GM12872 (cell line): Measurements from ENCODE around the gene ERBB2.

ENCODE experiments used
- TF ChIP-seq, protein P1 (sequence below): IDR thresholded peaks from 3 replicates; pipeline ENCODE4 v1.5.1; 2011; ENCODE audit warnings: low read depth, mild to moderate bottlenecking, low read length, moderate library complexity; ENCODE audit not compliant: insufficient read depth

Gene ERBB2

DNA sequence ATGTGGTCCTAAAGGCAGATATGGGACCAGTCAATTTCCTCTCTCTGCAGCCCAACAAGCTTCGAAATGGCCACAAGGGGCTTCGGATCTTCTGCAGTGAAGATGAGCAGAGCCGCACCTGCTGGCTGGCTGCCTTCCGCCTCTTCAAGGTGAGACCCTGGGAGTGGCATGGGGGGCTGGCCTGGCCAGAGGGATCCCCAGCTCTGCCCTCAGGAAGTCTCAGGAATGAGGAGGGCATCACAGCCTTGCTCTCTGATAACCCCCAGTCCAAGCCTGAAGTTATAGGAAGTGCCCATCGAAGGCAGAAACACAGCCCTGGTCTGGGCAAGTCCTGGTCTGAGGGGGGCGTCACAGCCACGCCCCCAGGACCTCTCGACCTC is 45.0 kb downstream of the ERBB2 start:
- TF ChIP-seq, protein P1, sequence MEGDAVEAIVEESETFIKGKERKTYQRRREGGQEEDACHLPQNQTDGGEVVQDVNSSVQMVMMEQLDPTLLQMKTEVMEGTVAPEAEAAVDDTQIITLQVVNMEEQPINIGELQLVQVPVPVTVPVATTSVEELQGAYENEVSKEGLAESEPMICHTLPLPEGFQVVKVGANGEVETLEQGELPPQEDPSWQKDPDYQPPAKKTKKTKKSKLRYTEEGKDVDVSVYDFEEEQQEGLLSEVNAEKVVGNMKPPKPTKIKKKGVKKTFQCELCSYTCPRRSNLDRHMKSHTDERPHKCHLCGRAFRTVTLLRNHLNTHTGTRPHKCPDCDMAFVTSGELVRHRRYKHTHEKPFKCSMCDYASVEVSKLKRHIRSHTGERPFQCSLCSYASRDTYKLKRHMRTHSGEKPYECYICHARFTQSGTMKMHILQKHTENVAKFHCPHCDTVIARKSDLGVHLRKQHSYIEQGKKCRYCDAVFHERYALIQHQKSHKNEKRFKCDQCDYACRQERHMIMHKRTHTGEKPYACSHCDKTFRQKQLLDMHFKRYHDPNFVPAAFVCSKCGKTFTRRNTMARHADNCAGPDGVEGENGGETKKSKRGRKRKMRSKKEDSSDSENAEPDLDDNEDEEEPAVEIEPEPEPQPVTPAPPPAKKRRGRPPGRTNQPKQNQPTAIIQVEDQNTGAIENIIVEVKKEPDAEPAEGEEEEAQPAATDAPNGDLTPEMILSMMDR: no peak

DNA sequence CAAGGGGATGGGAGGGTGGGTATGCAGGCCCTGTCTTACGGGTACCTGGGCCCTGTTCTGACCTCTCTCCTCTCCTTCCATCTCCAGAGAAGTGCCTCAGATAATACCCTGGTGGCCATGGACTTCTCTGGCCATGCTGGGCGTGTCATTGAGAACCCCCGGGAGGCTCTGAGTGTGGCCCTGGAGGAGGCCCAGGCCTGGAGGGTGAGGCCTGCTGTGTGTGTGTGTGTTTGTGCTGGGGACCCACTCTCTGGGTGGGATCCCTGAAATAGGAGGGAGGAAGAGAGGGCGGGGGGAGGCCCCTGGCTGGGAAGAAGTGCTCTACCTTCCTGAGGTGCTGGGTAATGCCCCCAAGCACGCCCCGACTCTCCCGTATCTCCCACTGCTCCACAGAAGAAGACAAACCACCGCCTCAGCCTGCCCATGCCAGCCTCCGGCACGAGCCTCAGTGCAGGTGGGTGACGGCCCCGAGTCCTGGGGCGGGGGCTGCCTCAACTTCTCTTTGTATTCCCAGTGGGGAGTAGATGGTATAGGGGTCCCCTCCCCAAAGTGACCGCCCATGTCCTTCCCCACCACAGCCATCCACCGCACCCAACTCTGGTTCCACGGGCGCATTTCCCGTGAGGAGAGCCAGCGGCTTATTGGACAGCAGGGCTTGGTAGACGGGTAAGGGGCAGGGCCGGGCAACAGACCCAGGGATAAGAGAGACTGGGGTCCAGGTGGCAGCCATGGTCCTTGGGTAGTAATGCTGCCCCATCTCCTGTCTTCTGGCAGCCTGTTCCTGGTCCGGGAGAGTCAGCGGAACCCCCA is 45.7 kb downstream of the ERBB2 start:
- TF ChIP-seq, protein P1: no peak

DNA sequence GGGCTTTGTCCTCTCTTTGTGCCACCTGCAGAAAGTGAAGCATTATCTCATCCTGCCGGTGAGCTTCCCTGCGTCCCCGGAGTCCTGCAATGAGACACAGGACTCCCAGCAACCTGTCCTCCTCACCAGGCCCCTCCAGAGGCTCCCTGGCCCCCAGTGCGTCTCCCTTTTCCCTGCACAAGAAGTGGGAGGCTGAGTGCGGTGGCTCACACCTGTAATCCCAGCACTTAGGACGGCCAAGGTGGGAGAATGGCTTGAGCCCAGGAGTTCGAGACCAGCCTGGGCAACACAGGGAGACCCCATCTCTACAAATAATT is 46.2 kb downstream of the ERBB2 start:
- TF ChIP-seq, protein P1: no peak

DNA sequence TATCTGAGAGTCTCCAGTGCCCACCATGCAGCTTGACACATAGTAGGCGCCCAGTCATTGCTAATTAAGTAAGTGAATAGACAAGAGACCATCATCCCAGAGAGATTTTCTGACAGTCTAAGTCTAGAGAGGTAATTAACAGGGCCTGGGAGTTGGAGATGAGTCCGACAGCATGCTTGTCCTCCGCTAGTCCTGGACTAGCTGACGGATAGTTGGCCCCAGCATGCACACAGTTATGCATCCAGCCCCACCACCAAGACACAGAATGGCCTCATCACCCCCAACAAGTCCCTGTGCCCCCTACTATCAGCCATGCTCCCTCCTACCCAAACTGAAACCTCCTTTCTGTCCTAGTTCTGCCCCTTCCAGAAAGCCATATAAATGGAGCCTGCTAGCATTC is 47.9 kb downstream of the ERBB2 start:
- TF ChIP-seq, protein P1: no peak

DNA sequence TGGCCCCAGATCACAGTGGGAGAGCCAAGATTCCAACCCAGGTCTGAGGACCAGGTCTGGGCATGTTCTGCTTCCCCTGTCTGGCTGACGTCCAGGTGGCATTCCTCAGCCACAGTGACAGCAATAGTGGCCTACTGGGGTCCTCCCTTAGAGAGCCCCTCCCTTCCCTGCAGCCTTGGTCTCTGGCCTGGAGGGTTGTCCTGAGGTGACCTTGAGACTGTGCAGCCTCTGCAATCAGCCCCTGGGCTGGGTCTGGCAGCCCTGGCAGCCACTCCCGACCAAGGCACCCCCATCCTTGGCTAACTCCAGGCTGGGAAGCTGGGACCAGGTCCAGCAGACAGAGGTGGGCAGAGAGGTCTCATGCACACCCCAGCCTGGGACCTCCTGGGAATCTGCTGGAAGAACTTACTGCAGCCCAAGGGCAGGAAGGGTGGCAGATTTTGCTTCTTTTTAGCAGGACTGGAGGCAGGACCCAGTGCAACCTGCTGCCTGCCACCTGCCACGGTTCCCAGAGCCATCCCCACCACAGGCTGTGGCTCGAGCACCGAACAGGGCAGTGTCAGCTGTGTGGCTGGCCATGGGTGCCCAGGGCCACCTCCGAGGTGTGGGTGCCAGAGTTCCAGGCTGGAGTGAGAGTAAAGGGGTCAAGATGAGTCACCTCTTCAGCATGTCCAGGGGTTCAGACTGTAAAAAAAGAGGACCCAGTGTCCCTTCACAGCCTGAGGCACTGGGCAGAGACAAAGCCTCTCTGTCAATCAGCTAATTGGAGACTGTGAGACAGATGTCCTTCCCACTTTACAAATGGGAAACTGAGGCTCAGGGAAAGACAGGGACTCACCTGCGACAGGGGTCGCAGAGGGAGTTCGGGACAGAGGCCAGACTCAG is 50.5 kb downstream of the ERBB2 start:
- TF ChIP-seq, protein P1: no peak

DNA sequence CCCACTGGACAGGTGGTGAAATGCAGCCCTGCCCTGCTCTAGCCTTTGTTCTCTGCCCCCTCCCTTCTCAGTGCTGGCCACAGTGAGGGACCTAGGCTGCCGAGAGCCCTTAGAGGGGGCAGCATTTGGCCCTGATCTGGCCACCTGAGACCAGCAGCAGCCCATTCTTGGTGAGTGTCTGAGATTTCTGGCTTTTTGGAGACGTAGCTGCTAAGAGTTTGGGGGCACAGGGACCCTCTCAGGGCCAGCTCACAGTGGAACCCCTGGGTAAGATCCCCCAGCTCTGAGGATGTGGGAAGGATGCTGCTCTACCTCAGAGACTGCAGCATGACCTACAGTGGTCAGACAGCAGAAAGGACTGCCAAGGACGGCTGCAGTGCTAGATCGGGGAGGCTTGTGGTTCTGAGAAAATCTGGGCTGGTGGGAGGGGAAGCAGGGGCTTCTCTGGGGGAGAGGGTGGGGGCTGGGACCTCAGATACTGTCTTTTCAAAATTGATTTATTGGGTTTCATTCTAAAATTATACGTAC is 51.2 kb downstream of the ERBB2 start:
- TF ChIP-seq, protein P1: no peak

DNA sequence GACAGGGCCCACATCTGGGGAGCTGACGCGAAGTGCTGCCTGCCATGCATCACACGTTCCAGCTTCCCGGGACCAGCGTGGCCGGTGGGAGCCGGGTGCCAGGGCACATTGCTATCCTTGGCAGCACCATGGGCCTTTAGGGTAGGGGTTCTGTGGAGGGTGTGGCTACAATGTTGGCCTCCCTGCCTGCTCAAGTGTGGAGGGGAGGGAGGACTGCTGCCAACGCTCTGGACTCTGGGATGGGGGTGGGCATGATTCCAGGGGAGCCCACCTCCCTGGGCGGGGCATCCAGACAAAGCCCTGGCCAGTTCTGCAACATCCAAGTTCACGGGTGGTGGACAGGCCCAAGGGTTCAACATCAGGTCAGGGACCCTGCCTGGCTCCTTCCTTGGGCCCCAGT is 51.8 kb downstream of the ERBB2 start:
- TF ChIP-seq, protein P1: no peak
